ENCODE results near the gene UBE2Q2.
"Not testable (repeated sequence)": the region's sequence is repeated elsewhere in the genome, so short reads cannot be mapped to it uniquely, and the experiment has no call there.

Gene UBE2Q2

GRCh38 chr15:75864213-75865059 is 21.2 kb downstream of the UBE2Q2 start:
- DNase-seq (ENCODE audit: low read depth) = no peak

GRCh38 chr15:75866045-75866444 is 22.8 kb downstream of the UBE2Q2 start:
- not testable (repeated sequence) for DNase-seq (ENCODE audit: low read depth)

GRCh38 chr15:75866916-75867315 is 23.7 kb downstream of the UBE2Q2 start:
- DNase-seq (ENCODE audit: low read depth) = no peak

- DNase-seq (ENCODE audit: low read depth) = no peak
These were observed 24.2 kb downstream of the UBE2Q2 start for GRCh38 chr15:75867449-75867848.

- DNase-seq (ENCODE audit: low read depth) = no peak
These were observed 24.8 kb downstream of the UBE2Q2 start for GRCh38 chr15:75868019-75868418.

GRCh38 chr15:75869446-75869845 is 26.2 kb downstream of the UBE2Q2 start:
- no peak for DNase-seq (ENCODE audit: low read depth)

GRCh38 chr15:75871589-75871988 is 28.3 kb downstream of the UBE2Q2 start:
- not testable (repeated sequence) for DNase-seq (ENCODE audit: low read depth)

GRCh38 chr15:75872403-75872990 is 29.2 kb downstream of the UBE2Q2 start:
- no peak for DNase-seq (ENCODE audit: low read depth)

- no peak for DNase-seq (ENCODE audit: low read depth)
These were observed 40.8 kb downstream of the UBE2Q2 start for GRCh38 chr15:75884041-75884440.

- no peak for DNase-seq (ENCODE audit: low read depth)
These were observed 43.9 kb downstream of the UBE2Q2 start for GRCh38 chr15:75887178-75887577.

- no peak for DNase-seq (ENCODE audit: low read depth)
These were observed 48.6 kb downstream of the UBE2Q2 start for GRCh38 chr15:75891895-75892294.

- DNase-seq (ENCODE audit: low read depth) = no peak
These were observed 52.5 kb downstream of the UBE2Q2 start for GRCh38 chr15:75895731-75896130.

- DNase-seq (ENCODE audit: low read depth) = no peak
These were observed 57.3 kb downstream of the UBE2Q2 start for GRCh38 chr15:75900577-75900976.

GRCh38 chr15:75902129-75902557 is 58.9 kb downstream of the UBE2Q2 start:
- no peak for DNase-seq (ENCODE audit: low read depth)

- peak; percentile 78 for DNase-seq (ENCODE audit: low read depth)
These were observed 60.3 kb downstream of the UBE2Q2 start, which contains the start of gene FBXO22 for GRCh38 chr15:75903331-75904239. Gene FBXO22 (plus strand): TSS chr15:75903878. CDS start chr15:75903964, 86 bp downstream.

GRCh38 chr15:75905231-75905630 is 62.0 kb downstream of the UBE2Q2 start:
- no peak for DNase-seq (ENCODE audit: low read depth)

- not testable (repeated sequence) for DNase-seq (ENCODE audit: low read depth)
These were observed 67.1 kb downstream of the UBE2Q2 start for GRCh38 chr15:75910355-75910754.

- DNase-seq (ENCODE audit: low read depth) = no peak
These were observed 73.7 kb downstream of the UBE2Q2 start for GRCh38 chr15:75916978-75917377.

- DNase-seq (ENCODE audit: low read depth) = no peak
These were observed 74.9 kb downstream of the UBE2Q2 start for GRCh38 chr15:75918135-75918534.

GRCh38 chr15:75920079-75920478 is 76.8 kb downstream of the UBE2Q2 start:
- DNase-seq (ENCODE audit: low read depth) = no peak

- no peak for DNase-seq (ENCODE audit: low read depth)
These were observed 78.8 kb downstream of the UBE2Q2 start for GRCh38 chr15:75921732-75922703.

Measured in stimulated activated CD4-positive, alpha-beta T cell treated with anti-CD3 and anti-CD28 coated beads, Interleukin-2, amount 100 ng/mL, for 4 hours (primary cell).